Central memory CD4-positive, alpha-beta T cell (primary cell): ENCODE measurements around the gene WFIKKN1.

Experiments
- DNase-seq: peaks from one replicate; pipeline ENCODE4 v3.0.0; 2022

WFIKKN1 gene

DNA sequence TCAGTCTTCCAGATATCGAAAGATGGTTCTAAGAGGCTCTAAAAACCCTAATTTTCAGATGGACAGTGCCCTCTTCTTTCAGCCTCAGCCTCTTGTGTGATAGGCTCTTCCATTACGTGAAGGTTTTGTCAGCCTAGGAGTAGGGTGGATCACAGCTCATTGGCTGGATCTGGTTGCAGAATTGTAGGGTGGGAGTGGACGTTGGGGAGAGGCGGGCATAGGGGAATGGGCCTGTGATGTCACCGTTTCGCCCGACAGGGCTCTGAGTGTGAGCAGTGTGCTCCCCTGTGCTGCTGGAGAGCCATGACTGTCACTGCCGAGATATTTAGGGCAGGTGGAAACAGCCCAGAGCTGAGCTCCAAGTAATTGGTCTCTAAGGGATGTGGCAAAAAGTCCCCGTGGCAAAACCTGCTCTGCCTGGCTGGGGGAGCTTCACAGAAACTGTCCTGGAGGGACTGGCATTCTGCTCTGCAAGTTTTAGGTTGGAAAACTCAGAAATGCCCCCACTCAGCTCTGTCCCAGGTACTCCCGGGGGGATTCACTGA, 6.2 kb upstream of the WFIKKN1 start:
- DNase-seq = no peak

DNA sequence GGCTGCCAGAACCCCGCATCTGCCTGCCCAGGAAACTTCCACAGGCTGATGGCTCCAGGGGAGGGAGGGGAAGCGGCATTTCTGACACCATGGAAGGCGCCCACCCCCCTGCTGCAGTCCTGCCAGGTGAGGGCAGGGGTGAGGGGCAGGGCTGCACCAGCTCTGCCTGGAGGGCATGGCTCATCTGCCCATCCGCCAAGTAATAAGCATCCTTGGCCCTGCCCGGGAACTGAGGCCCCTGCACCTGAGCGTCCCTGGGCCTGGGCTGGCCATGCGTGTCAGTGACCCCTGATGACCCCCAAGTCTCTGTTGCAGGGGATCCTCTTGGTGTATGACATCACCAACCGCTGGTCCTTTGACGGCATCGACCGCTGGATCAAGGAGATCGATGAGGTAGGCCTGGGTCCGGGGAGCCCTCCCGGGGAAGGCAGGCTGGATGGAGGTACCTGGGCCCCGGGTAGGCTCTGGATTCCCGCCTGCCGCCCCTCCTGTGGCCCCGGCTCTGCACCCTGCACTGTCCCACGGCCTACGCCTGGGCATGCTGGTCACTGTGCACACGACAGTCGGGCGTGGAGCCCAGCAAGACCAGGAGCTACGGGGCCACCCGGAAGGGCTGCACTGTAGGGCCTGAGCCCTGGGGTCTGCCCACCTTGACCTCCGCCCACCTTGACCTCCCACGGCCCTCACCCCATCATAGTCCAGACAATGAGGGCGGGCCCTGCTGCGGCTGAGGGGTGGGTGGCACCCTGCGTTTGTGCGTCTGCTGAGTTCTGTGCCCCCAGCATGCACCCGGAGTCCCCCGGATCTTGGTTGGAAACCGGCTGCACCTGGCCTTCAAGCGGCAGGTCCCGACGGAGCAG, 5.4 kb upstream of the WFIKKN1 start:
- no peak for DNase-seq

DNA sequence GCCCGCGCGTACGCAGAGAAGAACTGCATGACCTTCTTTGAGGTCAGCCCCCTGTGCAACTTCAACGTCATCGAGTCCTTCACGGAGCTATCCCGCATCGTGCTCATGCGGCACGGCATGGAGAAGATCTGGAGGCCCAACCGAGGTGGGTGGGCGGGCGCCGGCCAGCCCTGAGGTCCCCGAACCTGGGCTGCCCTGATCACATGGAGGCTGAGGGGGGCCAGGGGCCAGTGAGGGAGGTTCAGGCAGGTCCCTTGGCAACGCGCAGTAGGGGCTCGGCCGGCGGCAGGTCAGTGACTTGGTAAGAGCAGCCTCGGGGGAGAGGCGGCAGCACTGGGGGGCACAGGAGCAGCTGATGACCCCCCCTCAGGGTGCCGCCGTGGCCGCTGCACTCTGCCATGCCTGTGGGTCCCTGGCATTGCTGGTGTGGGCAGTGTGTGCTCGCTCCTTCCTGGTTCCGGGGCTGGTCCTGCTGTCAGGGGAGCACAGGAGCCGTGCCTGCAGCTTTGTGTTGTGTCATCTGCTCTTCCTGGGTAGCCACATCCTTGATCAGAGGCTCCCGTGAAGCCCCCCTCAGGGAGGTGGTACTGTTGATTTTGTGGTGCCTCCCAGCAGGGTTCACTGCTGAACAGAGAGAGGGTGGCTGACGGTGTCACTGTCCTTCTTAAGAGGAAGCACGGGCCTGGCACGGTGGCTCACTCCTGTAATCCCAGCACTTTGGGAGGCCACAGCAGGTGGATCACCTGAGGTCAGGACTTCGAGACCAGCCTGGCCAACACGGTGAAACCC, 4.6 kb upstream of the WFIKKN1 start:
- DNase-seq = no peak

DNA sequence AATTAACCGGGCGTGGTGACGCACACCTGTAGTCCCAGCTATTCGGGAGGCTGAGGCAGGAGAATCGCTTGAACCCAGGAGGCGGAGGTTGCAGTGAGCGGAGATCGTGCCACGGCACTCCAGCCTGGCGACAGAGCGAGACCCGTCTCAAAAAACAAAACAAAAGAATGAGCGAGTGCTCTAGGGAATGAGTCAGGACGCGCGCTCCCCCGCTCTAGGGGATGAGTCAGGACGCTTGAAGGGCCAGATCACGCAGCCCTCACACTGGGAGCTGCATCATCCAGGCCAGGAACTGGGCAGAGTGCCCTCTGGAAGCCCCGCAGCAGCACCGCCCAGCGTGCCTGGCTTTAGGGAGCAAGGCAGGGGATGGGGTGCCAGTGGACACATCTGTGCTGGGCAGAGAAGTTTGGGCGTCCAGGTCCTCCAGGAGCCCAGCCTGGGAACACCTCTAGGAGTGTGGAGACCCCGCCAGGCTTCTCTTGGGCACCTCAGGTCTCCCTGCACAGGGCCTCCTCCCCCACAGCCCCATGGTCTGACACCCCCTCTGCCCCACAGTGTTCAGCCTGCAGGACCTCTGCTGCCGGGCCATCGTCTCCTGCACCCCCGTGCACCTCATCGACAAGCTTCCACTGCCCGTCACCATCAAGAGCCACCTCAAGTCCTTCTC, 3.9 kb upstream of the WFIKKN1 start:
- no peak for DNase-seq

DNA sequence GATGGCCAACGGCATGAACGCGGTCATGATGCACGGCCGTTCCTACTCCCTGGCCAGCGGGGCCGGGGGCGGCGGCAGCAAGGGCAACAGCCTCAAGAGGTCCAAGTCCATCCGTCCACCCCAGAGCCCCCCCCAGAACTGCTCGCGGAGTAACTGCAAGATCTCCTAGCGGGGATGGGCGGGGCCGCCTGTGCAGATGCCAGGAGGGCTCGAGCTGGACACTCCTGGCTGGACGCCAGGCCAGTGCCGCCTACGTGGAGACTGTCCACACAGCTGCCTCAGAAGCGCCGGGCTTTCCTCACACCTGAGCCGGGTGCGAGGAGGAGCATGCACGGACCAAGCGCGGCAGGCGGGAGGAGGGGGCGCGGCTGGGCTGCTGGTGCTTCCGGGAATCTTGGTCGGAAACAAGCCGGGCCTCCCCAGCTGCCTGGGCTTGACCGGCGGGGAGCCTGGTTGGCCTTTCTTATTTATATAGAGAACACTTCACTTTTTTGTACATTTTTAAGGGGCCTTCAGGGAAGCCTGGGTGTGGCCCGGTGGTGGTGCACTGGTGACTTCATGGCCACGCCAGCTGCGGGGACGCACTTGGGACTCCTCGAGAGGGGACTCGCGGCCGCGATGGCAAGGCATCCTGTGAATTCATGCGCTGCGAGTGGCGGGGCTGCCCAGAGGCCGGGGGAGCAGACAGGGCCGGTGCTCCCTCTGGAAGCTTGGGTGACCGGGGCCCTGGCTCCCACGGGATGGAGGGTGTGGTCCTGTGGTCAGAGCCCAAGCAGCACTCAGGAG, 3.1 kb upstream of the WFIKKN1 start:
- no peak for DNase-seq

DNA sequence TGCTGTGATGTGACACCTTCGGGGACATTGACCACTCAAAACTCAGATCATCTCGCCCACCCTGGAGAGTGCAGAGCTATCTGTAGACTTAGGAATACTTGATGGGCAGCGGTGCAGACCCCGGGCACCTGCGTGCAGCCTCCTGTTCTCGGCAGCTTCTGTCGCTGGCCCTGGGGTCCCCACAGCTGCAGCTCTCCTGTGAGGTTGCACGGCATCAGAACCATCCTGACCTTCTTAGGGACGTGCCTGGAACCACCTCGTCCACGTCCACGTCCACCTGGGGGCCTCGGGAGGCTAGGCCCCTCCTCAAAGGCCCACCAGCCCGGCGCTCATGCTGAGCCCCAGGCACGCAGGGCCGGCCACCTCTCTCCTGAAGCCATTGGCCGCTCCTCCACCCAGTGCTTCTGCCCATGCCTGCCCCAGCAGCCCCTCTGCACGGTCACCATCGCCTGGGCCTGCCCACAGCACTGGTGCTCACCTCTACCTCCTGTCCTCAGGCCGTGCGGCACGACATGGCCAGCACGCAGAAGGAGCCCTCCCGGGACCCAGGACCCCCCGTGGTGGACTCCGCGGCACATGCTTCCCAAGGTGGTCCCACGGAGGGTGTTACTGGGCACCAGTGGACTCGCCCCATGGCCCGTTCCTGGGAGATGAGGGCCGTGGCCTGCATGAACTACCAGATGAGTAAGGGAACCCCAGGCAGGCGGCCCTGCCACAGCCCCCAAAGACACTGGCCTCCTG, 2.3 kb upstream of the WFIKKN1 start:
- no peak for DNase-seq

DNA sequence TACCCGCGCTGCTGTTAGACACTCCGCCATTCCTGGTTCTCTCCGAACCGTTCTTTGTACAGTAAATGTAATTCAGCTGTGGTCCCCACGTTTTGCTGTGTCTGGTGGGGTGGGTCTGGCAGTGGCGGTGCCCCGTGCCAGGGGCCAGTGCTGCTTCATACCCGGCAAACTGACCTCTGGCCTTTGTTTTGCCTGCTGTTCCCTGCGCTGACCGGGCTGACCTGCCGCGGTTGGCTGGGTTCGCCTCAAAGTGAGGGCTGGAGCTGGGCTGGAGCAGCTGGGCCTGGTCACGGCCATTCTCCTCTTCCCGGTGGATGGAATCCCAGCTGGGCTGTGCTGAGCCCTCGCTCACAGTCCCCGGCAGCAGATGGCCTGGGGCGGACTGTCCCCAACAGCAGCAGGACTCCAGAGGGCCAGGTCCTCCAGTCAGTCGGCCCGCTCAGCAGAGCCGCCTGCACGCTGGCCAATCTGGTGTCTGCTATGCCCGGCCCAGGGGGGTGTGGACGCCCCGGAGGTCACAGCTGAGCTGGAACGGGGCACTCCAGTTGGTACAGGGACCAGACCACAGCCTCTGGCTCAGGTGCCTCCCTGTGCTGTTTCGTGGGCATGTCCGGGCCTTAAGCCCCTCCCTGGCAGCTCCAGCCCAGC, 1.5 kb upstream of the WFIKKN1 start:
- DNase-seq = no peak

DNA sequence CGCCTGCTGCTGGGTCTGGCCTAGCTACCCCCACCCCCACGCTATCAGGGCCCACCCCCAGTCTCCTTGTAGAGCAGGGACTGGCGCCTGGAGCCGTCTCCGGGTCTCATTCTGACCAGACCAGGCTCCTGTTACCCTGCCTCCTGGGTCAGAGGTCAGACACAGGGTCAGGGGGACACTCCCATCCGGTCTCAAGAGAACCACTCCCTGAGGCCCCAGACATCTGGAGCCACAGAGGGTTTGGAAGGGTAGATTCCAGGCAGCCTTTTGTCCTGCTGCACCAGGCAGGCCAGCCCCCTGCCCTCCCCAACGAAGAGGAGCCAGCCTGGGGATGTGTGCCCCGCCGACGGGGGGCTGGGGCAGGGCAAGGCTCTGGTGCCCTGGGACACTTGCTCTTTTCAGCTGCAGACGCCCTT, 944 bp upstream of the WFIKKN1 start:
- DNase-seq = no peak

DNA sequence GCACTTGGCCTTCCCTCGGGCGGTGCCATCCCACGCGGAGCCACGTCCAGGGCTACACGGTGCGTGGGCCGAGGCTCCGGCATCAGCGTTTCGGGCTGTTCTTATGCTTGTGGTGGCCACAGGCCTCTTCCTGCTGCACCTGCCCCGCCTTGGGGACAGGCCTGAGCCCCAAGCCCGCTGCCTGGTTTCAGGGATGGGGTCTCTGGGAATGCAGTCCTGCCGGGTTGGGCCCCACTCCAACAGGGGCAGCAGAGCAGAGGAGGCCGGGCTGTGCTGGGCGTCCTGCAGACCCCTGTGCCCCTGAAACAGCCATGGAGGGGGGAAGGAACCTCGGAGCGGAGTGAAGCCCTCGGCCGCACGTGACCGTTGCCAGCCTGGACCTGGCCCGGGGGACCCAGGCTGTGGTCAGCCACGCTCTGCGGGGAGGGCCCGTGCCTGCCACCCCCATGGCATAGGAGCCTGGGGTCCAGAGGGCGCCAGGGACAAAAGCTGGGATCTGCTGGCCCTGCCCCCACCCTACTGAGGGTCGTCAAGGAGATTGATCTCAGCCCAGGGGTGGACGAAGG, 453 bp upstream of the WFIKKN1 start:
- no peak for DNase-seq

DNA sequence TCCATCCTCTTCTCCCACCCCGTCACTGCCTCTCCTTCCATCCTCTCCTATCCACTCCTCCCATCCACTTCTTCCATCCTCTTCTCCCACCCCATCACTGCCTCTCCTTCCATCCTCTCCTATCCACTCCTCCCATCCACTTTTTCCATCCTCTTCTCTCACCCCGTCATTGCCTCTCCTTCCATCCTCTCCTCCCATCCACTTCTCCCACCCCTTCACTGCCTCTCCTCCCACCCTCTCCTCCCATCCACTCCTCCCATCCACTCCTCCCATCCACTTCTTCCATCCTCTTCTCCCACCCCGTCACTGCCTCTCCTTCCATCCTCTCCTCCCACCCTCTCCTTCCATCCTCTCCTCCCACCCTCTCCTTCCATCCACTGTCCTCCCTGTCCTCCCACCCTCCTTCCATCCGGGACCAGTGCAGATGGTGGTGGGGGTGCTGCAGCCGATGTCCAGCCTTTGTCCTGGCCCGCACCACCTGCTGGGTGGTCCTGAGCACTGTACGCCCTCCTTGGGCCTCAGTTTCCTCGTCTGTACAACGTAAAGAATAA, 1.1 kb downstream of the WFIKKN1 start:
- no peak for DNase-seq

DNA sequence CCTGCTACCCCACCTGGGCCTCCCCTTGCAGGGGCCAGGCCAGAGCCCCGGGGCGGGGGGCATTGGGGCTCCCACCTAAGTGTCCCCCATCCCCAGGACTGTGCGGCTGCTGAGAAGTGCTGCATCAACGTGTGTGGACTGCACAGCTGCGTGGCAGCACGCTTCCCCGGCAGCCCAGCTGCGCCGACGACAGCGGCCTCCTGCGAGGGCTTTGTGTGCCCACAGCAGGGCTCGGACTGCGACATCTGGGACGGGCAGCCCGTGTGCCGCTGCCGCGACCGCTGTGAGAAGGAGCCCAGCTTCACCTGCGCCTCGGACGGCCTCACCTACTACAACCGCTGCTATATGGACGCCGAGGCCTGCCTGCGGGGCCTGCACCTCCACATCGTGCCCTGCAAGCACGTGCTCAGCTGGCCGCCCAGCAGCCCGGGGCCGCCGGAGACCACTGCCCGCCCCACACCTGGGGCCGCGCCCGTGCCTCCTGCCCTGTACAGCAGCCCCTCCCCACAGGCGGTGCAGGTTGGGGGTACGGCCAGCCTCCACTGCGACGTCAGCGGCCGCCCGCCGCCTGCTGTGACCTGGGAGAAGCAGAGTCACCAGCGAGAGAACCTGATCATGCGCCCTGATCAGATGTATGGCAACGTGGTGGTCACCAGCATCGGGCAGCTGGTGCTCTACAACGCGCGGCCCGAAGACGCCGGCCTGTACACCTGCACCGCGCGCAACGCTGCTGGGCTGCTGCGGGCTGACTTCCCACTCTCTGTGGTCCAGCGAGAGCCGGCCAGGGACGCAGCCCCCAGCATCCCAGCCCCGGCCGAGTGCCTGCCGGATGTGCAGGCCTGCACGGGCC, 1.9 kb downstream of the WFIKKN1 start:
- DNase-seq = no peak

DNA sequence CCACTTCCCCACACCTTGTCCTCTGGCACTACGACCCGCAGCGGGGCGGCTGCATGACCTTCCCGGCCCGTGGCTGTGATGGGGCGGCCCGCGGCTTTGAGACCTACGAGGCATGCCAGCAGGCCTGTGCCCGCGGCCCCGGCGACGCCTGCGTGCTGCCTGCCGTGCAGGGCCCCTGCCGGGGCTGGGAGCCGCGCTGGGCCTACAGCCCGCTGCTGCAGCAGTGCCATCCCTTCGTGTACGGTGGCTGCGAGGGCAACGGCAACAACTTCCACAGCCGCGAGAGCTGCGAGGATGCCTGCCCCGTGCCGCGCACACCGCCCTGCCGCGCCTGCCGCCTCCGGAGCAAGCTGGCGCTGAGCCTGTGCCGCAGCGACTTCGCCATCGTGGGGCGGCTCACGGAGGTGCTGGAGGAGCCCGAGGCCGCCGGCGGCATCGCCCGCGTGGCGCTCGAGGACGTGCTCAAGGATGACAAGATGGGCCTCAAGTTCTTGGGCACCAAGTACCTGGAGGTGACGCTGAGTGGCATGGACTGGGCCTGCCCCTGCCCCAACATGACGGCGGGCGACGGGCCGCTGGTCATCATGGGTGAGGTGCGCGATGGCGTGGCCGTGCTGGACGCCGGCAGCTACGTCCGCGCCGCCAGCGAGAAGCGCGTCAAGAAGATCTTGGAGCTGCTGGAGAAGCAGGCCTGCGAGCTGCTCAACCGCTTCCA, 2.7 kb downstream of the WFIKKN1 start:
- DNase-seq = no peak

DNA sequence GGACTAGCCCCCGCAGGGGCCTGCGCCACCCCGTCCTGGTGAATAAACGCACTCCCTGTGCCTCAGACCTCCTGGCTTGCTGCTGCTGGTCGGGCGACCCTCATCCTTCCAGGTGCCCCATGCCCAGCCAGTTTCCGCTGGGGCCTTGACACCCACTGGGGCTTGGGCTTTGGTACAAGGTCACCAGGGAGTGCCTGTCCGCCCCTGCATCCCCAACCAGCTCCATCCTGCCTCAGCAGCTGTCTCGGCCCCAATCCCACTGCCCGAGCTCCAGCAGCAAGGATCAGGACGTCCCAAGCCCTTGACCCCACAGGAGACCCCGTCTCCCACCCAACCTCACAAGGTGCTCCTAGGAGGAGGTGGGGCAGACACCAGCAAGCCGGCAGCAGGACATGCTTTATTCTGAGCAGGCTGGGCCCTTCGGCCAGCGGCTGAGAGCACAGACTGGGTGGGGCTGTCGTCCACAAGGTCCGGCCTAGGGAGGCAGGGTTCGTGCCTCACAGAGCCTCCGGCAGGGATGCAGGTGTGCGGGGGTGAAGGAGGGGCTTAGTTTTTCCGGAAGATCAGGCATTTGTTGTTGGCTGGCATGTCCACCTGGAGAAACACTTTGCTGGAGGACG, 3.4 kb downstream of the WFIKKN1 start:
- no peak for DNase-seq

DNA sequence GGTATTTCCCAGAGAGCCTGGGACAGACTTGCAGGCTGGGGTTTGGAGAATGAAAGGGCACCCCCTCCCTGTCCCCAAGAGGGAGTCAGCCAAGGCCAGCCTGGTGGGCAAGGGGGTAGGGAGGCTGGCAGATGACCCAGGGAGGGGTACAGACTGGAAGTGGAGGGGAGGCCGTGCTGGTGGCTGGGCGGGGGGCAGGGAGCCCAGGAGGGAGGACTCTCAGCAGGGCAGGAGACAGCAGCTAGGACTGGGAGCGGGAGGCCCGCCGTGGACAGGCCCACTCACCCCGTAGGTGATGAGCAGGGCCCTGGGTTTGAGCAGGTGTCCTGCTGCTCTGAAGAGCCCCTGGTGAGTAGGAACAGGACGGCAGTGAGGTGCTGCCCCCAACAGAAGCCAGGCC, 4.2 kb downstream of the WFIKKN1 start:
- DNase-seq = no peak

DNA sequence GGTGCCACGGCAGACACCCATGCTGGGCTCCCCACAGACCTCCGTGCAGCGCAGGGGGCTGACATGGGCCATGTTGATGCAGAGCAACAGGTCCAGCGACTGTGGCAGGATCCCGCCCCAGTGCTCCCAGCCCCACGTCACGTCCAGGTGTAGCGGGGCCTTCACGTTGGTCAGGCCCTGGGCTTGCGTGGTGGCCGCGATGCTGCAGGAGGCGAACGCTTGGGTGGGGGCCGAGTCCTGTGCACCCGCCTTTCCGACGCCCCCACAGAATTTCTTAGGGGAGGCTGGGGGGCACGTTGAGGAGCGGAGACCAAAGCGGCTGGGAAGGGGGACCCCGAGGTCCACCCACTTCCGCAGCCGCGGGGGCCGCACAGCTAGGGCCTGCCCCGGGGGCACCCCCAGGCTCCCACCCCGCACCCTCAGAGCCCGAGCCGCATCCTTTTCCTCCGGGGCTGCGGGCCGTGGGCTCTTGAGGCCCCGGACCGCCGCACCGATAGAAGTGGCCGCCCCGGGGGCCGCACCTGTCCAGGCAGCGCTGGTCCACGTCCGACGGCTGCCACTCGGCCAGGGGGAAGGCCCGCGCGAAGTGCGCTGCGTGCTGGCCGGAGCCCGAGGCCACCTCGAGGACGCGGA, 4.9 kb downstream of the WFIKKN1 start:
- no peak for DNase-seq

DNA sequence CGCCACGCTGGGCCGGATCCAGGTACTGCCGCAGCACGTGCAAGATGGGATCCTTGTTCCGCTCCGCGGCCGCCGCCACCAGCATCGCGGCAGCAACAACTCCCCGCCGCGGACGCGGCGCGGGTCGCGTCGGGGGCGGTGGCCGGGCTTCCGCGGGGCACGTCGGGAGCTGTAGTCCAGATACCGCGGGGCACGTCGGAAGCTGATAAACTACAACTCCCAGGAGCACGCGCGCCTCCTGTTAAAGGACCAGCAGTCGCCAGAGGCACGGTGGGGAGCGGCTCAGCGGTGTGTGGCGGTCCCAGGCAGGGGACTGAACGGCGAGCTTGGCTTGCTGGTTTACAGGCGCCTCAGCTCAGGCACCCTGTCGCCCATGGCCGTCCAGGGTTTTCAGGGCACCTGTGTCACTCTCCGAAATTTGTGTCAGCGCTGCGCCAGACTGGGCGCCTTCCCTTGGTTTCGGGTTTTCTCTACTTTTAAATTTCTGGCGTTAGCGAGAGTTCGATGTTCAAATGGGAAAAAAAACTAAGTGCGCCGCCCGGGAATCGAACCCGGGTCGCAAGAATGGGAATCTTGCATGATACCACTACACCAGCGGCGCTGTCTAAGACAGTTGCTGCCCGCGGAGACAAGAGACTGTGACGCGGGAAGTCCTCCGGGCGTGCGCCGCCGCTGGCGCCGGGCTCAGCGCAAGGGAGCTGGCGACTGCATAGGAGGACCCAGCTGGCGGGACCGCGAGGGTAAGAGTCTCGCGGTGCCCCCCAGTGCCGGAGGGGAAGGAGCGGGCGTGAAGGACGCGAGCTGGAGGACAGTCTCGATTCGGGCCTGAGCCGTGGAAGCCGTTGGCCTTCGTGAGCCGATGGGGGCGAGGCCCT, 5.7 kb downstream of the WFIKKN1 start, which contains the start of gene METTL26:
METTL26 (minus strand) TSS at position 100 of the 875 bp plus-strand sequence; CDS start at position 85, 15 bp downstream.
- peak; percentile 91 for DNase-seq
